ENCODE data around the gene GDF15. TPM values are rescaled to one million over a fixed set of nuclear protein-coding genes. Genes with fewer than 3 reads are reported as not detected.

GDF15 gene
- total RNA-seq, 2 experiments from 2014 or later = not detected

GRCh38 chr19:18388960-18389725 lies 3.2 kb downstream of the GDF15 start:
- Mint-ChIP-seq H3K27me3 (peaks cover 64% of the 10 kb centered on the region), H3K27ac (no peak overlapping the region), H3K9me3 (ENCODE audit: low read depth) (no peaks in the 10 kb centered on the region), H3K36me3 (no peaks in the 10 kb centered on the region), H3K4me3 (peak overlapping the region; percentile 66), H3K4me1 (peaks cover 25% of the 10 kb centered on the region)
- CTCF ChIA-PET = interaction anchor here (0.6 to 15.3 kb wide), 37 partner anchors 9 to 831 kb away, joined by 3 to 278 read pairs (median 6); partner anchors contain the start of genes JUND, LRRC25, LSM4 and PGPEP1
- DNase-seq (no peak), ATAC-seq (no peak)

GRCh38 chr19:18389726-18390064 lies 3.7 kb downstream of the GDF15 start:
- peaks cover 61% of the 10 kb centered on the region for H3K27me3 Mint-ChIP-seq
- H3K4me1 Mint-ChIP-seq = peaks cover 25% of the 10 kb centered on the region
- CTCF ChIA-PET = interaction anchor here (1.0 to 15.3 kb wide), 18 partner anchors 10 to 195 kb away, joined by 3 to 278 read pairs (median 7); partner anchors contain the start of genes LRRC25 and SSBP4
- H3K36me3 Mint-ChIP-seq = no peaks in the 10 kb centered on the region
- H3K4me3 Mint-ChIP-seq = no peak overlapping the region
- no peak for ATAC-seq
- H3K27ac Mint-ChIP-seq = no peak overlapping the region
- no peak for DNase-seq
- H3K9me3 Mint-ChIP-seq (ENCODE audit: low read depth) = no peaks in the 10 kb centered on the region

DNA sequence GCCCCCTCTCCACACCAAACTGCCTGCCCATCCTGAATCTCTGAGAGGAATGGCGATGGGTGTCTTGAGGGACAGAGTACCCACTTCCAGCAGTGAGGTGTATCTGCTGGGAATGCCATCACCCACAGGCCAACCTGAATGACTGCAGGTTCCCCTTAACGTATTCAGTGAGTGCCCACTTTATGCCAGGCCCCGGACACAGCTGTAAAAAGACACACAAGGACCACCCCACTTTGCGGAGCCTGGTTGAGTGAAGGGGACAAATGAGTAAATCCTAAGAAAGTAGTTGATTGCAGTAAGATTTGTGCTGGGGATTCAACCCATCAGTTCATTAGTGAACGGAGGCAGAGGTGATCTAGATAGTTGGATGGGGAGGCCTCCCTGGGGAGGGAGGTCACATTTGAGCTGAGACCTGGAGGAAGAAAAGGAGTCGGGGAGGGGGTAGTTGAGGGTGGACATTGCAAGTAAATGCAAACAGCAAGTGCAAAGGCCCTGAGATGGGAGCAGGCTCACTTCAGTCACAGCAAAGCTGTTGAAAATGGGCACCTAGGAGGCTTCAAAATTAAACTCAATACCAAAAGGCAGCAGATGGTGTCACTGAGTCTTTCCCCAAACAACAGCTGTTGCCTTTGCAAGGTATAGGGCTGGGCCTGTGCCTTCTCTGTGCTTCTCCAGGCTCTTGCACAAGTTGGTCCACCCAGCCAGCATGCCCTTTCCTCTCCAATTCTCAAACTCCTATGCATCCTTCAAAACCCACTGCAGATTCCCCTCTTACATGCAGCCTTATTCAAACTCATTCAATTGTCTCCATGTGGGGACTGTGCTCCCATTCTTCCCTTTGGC lies 4.3 kb downstream of the GDF15 start:
- H3K36me3 Mint-ChIP-seq = no peaks in the 10 kb centered on the region
- DNase-seq (no peak), ATAC-seq (no peak)
- no peaks in the 10 kb centered on the region for H3K9me3 Mint-ChIP-seq (ENCODE audit: low read depth)
- no peak overlapping the region for H3K4me3 Mint-ChIP-seq
- peaks cover 24% of the 10 kb centered on the region for H3K4me1 Mint-ChIP-seq
- H3K27me3 Mint-ChIP-seq = peaks cover 59% of the 10 kb centered on the region
- no peak overlapping the region for H3K27ac Mint-ChIP-seq
- CTCF ChIA-PET = interaction anchor here (1.0 to 15.3 kb wide), 12 partner anchors 10 to 181 kb away, joined by 3 to 278 read pairs (median 6); partner anchors contain the start of genes LRRC25 and SSBP4

DNA sequence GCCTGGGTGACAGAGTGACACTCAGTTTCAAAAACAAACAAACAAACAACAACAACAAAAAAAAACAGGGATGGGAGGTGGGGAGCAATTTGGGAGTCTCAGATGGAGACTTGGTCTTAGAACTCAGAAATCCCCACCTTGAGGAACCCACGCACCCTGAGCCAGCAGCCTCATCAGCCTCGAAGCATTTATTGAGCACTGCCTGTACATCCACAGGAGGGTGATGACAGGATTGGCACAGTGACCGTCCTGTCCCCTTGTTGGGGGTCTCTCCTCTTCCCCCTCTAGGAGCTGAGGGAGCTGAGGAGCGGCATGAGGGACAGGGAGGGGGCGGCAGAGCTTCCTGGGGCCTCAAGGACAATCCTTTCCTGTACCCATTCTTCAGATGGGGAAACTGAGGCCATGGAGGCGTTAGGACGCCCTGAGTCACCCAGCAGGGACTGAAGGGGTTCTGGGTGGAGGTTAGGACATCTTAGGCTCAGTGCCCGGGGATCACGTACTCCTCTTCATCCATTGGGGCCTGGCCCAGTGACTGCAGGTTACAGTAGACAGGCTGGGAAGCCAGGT lies 5.6 kb downstream of the GDF15 start:
- CTCF ChIA-PET = interaction anchor here (0.5 to 15.3 kb wide), 4 partner anchors 26 to 319 kb away, joined by 3 to 278 read pairs (median 3); partner anchors contain the start of gene SSBP4
- Mint-ChIP-seq H3K4me1 (peaks cover 18% of the 10 kb centered on the region), H3K4me3 (no peak overlapping the region), H3K27ac (no peak overlapping the region), H3K36me3 (no peaks in the 10 kb centered on the region), H3K9me3 (ENCODE audit: low read depth) (no peaks in the 10 kb centered on the region), H3K27me3 (peaks cover 49% of the 10 kb centered on the region)
- no peak for ATAC-seq
- DNase-seq = no peak

GRCh38 chr19:18392417-18392816 lies 6.5 kb downstream of the GDF15 start:
- DNase-seq (no peak), ATAC-seq (no peak)
- H3K4me3 Mint-ChIP-seq = no peak overlapping the region
- CTCF ChIA-PET = interaction anchor here (0.8 to 15.3 kb wide), 2 partner anchors 25 to 182 kb away, joined by 3 to 278 read pairs; partner anchors contain the start of gene SSBP4
- no peaks in the 10 kb centered on the region for H3K36me3 Mint-ChIP-seq
- H3K27ac Mint-ChIP-seq = no peak overlapping the region
- H3K9me3 Mint-ChIP-seq (ENCODE audit: low read depth) = no peaks in the 10 kb centered on the region
- peaks cover 20% of the 10 kb centered on the region for H3K4me1 Mint-ChIP-seq
- H3K27me3 Mint-ChIP-seq = peaks cover 43% of the 10 kb centered on the region

GRCh38 chr19:18392926-18393325 lies 7.0 kb downstream of the GDF15 start:
- no peak for DNase-seq
- Mint-ChIP-seq H3K27ac (no peak overlapping the region), H3K4me3 (no peak overlapping the region), H3K36me3 (no peaks in the 10 kb centered on the region), H3K9me3 (ENCODE audit: low read depth) (no peaks in the 10 kb centered on the region), H3K27me3 (peaks cover 43% of the 10 kb centered on the region), H3K4me1 (peaks cover 20% of the 10 kb centered on the region)
- ATAC-seq = no peak
- CTCF ChIA-PET = interaction anchor here (0.6 to 15.3 kb wide), 3 partner anchors 24 to 183 kb away, joined by 3 to 278 read pairs (median 3); partner anchors contain the start of gene SSBP4

DNA sequence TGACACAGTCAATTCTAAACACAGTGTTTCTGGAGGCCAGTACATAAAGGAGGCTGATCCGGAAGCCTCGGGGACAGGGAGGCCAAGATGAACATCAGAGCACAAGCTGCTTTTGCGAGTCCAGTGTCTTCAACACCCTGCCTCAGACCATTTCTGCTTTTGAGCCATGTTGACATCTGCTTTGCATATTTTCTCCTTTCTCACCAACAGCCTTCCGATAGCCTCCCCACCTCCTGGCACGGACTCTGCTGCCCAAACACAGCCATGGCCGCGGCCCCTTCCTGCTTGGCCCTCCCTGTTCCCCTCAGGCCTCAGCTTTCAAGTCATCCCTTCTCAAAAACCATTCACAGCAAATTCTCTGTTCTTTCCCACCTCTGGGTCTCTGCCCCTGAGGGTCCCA lies 7.9 kb downstream of the GDF15 start:
- Mint-ChIP-seq H3K9me3 (ENCODE audit: low read depth) (no peaks in the 10 kb centered on the region), H3K27ac (no peak overlapping the region), H3K4me3 (no peak overlapping the region), H3K36me3 (no peaks in the 10 kb centered on the region), H3K4me1 (peaks cover 12% of the 10 kb centered on the region), H3K27me3 (peaks cover 42% of the 10 kb centered on the region)
- DNase-seq (no peak), ATAC-seq (no peak)
- CTCF ChIA-PET = interaction anchor here (15.3 kb wide), 1 partner anchor 23 kb away, joined by 278 read pairs; the partner anchor contains the start of gene SSBP4

DNA sequence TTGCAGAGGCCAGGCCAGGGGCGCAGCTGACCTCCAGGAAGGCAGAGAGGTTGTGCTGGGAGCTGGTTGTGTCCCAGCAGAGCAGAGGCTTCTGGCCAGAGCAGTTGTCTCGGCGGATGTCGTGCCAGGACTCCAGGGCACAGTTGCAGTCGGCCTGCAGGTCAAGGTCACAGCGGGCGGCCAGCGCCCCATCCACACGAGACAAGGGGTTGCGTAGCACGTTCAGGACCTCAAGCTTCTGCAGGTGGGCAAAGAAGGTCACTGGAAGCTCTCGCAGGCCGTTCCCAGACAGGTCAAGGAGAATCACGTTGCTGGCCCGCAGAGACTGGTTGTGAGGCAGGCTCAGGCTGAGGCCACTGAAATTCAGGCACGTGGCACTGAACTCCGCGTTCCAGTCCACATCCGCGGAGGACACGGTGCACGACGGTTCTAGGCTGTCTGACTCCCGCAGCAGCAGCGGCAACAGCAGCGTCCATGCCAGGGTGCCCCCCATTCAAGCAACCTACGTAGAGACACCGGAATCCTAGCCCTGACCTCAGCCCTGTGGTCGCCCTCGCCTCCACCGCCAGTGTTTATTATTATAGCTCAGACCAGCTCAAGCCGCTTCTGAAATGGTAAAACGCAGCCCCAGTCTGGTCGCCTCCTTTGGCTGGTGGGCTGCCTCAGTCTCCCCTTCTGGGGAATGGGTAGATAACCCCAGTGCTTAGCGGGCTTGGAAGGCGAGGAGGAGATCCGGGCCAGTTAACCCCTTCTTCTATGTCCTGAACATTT lies 10.7 kb downstream of the GDF15 start:
- peaks cover 24% of the 10 kb centered on the region for H3K4me1 Mint-ChIP-seq
- H3K27ac Mint-ChIP-seq = no peak overlapping the region
- no peaks in the 10 kb centered on the region for H3K9me3 Mint-ChIP-seq (ENCODE audit: low read depth)
- DNase-seq (no peak), ATAC-seq (no peak)
- CTCF ChIA-PET = interaction anchor here (1.0 to 1.3 kb wide), 4 partner anchors 8 to 17 kb away, joined by 3 read pairs; no protein-coding TSS in a partner anchor
- peaks cover 22% of the 10 kb centered on the region for H3K27me3 Mint-ChIP-seq
- H3K4me3 Mint-ChIP-seq = no peak overlapping the region
- no peaks in the 10 kb centered on the region for H3K36me3 Mint-ChIP-seq

GRCh38 chr19:18397242-18398202 lies 11.6 kb downstream of the GDF15 start, which contains the start of gene LRRC25:
TSS of gene LRRC25 (minus strand) at chr19:18397622. CDS start at chr19:18396963, 659 bp downstream.
- CTCF ChIA-PET = interaction anchor here (0.9 to 7.6 kb wide), 4 partner anchors 9 to 54 kb away, joined by 3 to 77 read pairs (median 4); partner anchors contain the start of gene GDF15
- H3K4me1 Mint-ChIP-seq = peaks cover 25% of the 10 kb centered on the region
- no peak within 1 kb of the TSS for H3K27ac Mint-ChIP-seq
- H3K27me3 Mint-ChIP-seq = peaks cover 22% of the 10 kb centered on the region
- DNase-seq = peak; percentile 47
- no peaks in the 10 kb centered on the region for H3K9me3 Mint-ChIP-seq (ENCODE audit: low read depth)
- no peaks in the 10 kb centered on the region for H3K36me3 Mint-ChIP-seq
- H3K4me3 Mint-ChIP-seq = no peak within 1 kb of the TSS
- ATAC-seq = peak; percentile 47

- no peak overlapping the region for H3K27ac Mint-ChIP-seq
- ATAC-seq = no peak
- DNase-seq = no peak
- CTCF ChIA-PET = interaction anchor here (3.2 to 7.6 kb wide), 2 partner anchors 11 kb away, joined by 10 to 77 read pairs; partner anchors contain the start of gene GDF15
- peaks cover 20% of the 10 kb centered on the region for H3K4me1 Mint-ChIP-seq
- no peaks in the 10 kb centered on the region for H3K36me3 Mint-ChIP-seq
- no peak overlapping the region for H3K4me3 Mint-ChIP-seq
- peaks cover 17% of the 10 kb centered on the region for H3K27me3 Mint-ChIP-seq
- no peaks in the 10 kb centered on the region for H3K9me3 Mint-ChIP-seq (ENCODE audit: low read depth)
Observed at GRCh38 chr19:18399008-18399407, 13.1 kb downstream of the GDF15 start.

GRCh38 chr19:18401580-18402112 lies 15.7 kb downstream of the GDF15 start:
- no peak overlapping the region for H3K4me3 Mint-ChIP-seq
- no peak overlapping the region for H3K27ac Mint-ChIP-seq

More at GRCh38 chr19:18401580-18402112, 15.7 kb downstream of the GDF15 start:
- peaks cover 20% of the 10 kb centered on the region for H3K4me1 Mint-ChIP-seq
- ATAC-seq = peak; percentile 54
- no peaks in the 10 kb centered on the region for H3K36me3 Mint-ChIP-seq
- DNase-seq = no peak
- H3K9me3 Mint-ChIP-seq (ENCODE audit: low read depth) = no peaks in the 10 kb centered on the region
- H3K27me3 Mint-ChIP-seq = peaks cover 14% of the 10 kb centered on the region
- CTCF ChIA-PET = interaction anchor here (3.2 to 7.6 kb wide), 2 partner anchors 8 to 13 kb away, joined by 10 to 77 read pairs; partner anchors contain the start of gene GDF15
